ENCODE results near the gene NFIB. TPM values are rescaled to one million over a fixed set of nuclear protein-coding genes. Genes with fewer than 3 reads are reported as not detected.

The NFIB gene
- total and polyA plus RNA-seq, 2 experiments from 2014 or later = 5.3 to 6.0 TPM

DNA sequence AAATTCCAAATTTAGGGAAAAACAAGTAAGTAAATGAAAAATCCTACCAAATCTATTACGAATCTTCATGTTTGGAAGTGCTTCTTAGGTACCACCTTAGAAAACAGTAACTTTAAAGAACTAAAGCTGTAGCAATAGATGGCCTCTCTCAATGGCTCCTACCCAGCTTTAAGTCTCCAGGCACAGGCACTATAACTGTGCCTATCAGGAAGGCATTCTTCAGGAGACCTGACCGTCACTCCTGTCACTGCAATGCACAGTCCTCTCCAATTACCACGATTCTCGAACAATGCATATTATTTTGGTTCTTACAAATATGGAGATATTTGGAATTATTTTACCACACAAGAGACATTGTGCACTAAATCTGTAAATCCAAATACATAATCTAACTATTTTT lies 12.9 kb downstream of the NFIB start:
- H3K79me2 ChIP-seq (ENCODE audit: insufficient read depth) = no peaks in the 10 kb centered on the region
- in situ Hi-C loops (cut with MboI) = no loop called here

DNA sequence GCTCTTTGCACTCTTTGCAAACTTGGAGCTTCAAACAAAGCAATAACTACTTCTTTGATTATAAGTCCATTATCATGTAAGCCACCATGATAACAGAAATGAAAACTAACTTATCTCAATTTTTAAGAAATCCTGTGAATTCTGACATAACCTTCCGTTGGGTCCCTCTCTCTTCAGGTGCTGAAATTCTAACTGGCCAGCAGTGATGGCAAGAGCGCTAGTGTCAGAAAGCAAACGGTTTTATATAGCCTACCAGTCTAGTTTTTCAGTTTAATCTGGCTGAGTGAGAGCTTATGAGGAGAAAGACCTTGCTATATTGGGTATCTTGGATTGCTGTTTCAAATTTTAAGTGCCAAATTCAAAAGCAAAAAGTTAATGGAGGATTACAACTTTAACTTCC lies 13.4 kb downstream of the NFIB start:
- Histone ChIP-seq H2AFZ (no peak overlapping the region), H3K9me3 (ENCODE audit: low read depth) (no peaks in the 10 kb centered on the region), H3K9ac (no peak overlapping the region), H3K27ac (no peak overlapping the region), H4K20me1 (ENCODE audit: insufficient read depth) (no peaks in the 10 kb centered on the region), H3F3A (ENCODE audit: insufficient read depth) (no peaks in the 10 kb centered on the region), H3K9me2 (ENCODE audit: insufficient read depth) (no peaks in the 10 kb centered on the region), H3K4me2 (ENCODE audit: unreplicated experiment) (no peak overlapping the region), H3K4me1 (ENCODE audit: insufficient read depth) (no peaks in the 10 kb centered on the region), H3K36me3 (ENCODE audit: low read depth) (no peaks in the 10 kb centered on the region), H3K79me2 (ENCODE audit: insufficient read depth) (no peaks in the 10 kb centered on the region), H3K27me3 (replicated peaks; ENCODE audit: insufficient read depth) (no peaks in the 10 kb centered on the region), H3K4me3 (no peak overlapping the region)
- in situ Hi-C loops (cut with MboI) = no loop called here
- DNase-seq = no peak
- WGBS, 2 experiments (ENCODE audit: low coverage in 1 of 2, low lambda C conversion rate in 2 of 2, missing lambda C conversion rate in 2 of 2) = 94 to 98% methylated on average over 3 of the region's 3 CpGs
- TF ChIP-seq EZH2phosphoT487 (IDR thresholded peaks at IDR 0.05; ENCODE audit: insufficient read depth, low read depth) = no peak
- no peak for TF ChIP-seq EZH2 (IDR thresholded peaks at IDR 0.05; ENCODE audit: insufficient read depth, poor library complexity, severe bottlenecking)

More for the DNA sequence above, 12.9 kb downstream of the NFIB start:
- TF ChIP-seq EZH2 (IDR thresholded peaks at IDR 0.05; ENCODE audit: insufficient read depth, poor library complexity, severe bottlenecking) (no peak), EZH2phosphoT487 (IDR thresholded peaks at IDR 0.05; ENCODE audit: insufficient read depth, low read depth) (no peak)
- no peaks in the 10 kb centered on the region for H3K9me2 ChIP-seq (ENCODE audit: insufficient read depth)
- no peaks in the 10 kb centered on the region for H3K36me3 ChIP-seq (ENCODE audit: low read depth)
- H3K9me3 ChIP-seq (ENCODE audit: low read depth) = no peaks in the 10 kb centered on the region
- H4K20me1 ChIP-seq (ENCODE audit: insufficient read depth) = no peaks in the 10 kb centered on the region
- H3F3A ChIP-seq (ENCODE audit: insufficient read depth) = no peaks in the 10 kb centered on the region
- H2AFZ ChIP-seq = no peak overlapping the region
- H3K27me3 ChIP-seq (replicated peaks; ENCODE audit: insufficient read depth) = no peaks in the 10 kb centered on the region
- no peak for DNase-seq
- no peak overlapping the region for H3K27ac ChIP-seq
- H3K4me1 ChIP-seq (ENCODE audit: insufficient read depth) = no peaks in the 10 kb centered on the region
- H3K4me2 ChIP-seq (ENCODE audit: unreplicated experiment) = no peak overlapping the region
- no peak overlapping the region for H3K4me3 ChIP-seq
- no peak overlapping the region for H3K9ac ChIP-seq
- 97 to 99% methylated on average over 4 of the region's 4 CpGs for WGBS, 2 experiments (ENCODE audit: low coverage in 1 of 2, low lambda C conversion rate in 2 of 2, missing lambda C conversion rate in 2 of 2)

DNA sequence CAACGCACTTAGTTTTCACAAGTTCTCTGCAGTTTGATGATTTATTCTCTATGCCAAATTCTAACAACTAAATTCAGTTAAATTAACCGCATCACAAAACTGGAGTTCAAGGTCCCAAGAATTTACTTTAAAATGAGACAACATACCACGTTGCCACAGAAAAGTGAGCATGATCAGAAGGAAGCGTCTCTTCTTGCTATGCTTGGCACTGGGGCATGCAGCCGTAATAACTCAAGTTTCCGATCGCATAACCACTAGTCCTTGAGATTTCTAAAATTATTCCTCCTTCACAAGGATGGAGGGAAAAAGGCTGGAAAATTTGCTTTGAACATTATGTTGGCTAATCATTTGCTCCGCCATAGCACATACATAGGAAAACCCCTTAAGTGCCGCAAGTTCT lies 13.9 kb downstream of the NFIB start:
- no peak for DNase-seq
- Histone ChIP-seq H2AFZ (no peak overlapping the region), H4K20me1 (ENCODE audit: insufficient read depth) (no peaks in the 10 kb centered on the region), H3K4me1 (ENCODE audit: insufficient read depth) (no peaks in the 10 kb centered on the region), H3K4me2 (ENCODE audit: unreplicated experiment) (no peak overlapping the region), H3K36me3 (ENCODE audit: low read depth) (no peaks in the 10 kb centered on the region), H3F3A (ENCODE audit: insufficient read depth) (no peaks in the 10 kb centered on the region), H3K27me3 (replicated peaks; ENCODE audit: insufficient read depth) (no peaks in the 10 kb centered on the region), H3K79me2 (ENCODE audit: insufficient read depth) (no peaks in the 10 kb centered on the region), H3K27ac (no peak overlapping the region), H3K9me3 (ENCODE audit: low read depth) (no peaks in the 10 kb centered on the region), H3K9me2 (ENCODE audit: insufficient read depth) (no peaks in the 10 kb centered on the region), H3K4me3 (no peak overlapping the region), H3K9ac (no peak overlapping the region)
- TF ChIP-seq EZH2 (IDR thresholded peaks at IDR 0.05; ENCODE audit: insufficient read depth, poor library complexity, severe bottlenecking) (no peak), EZH2phosphoT487 (IDR thresholded peaks at IDR 0.05; ENCODE audit: insufficient read depth, low read depth) (no peak)
- WGBS, 2 experiments (ENCODE audit: low coverage in 1 of 2, low lambda C conversion rate in 2 of 2, missing lambda C conversion rate in 2 of 2) = 97 to 99% methylated on average over 9 of the region's 9 CpGs
- in situ Hi-C loops (cut with MboI) = no loop called here

DNA sequence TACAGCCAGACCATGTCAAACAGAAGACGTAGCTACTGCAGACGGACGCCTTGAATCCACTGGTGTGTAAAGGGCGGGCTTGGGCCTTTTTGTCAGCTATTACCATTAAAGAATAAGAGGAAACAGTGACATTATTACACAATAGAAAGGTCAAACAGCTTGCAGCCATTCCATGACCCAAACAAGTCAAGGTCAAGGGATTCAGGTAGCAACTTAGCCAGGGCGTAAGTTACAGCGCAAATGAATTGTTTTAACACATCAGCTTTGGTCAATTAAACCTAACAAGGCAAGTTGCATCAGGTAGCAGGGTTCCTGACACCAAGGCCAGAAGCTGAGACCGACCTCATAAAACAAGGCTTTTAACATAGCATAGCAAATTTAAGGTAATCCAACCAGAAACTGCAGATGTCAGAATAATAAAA lies 15.3 kb downstream of the NFIB start:
- H3K4me3 ChIP-seq = no peak overlapping the region
- H2AFZ ChIP-seq = no peak overlapping the region
- WGBS, 2 experiments (ENCODE audit: low coverage in 1 of 2, low lambda C conversion rate in 2 of 2, missing lambda C conversion rate in 2 of 2) = 68 to 69% methylated on average over 7 of the region's 7 CpGs
- no peaks in the 10 kb centered on the region for H4K20me1 ChIP-seq (ENCODE audit: insufficient read depth)
- H3K4me2 ChIP-seq (ENCODE audit: unreplicated experiment) = no peak overlapping the region
- in situ Hi-C loops (cut with MboI) = no loop called here
- no peak overlapping the region for H3K27ac ChIP-seq
- H3F3A ChIP-seq (ENCODE audit: insufficient read depth) = no peaks in the 10 kb centered on the region
- no peaks in the 10 kb centered on the region for H3K79me2 ChIP-seq (ENCODE audit: insufficient read depth)
- no peaks in the 10 kb centered on the region for H3K36me3 ChIP-seq (ENCODE audit: low read depth)
- DNase-seq = no peak
- H3K4me1 ChIP-seq (ENCODE audit: insufficient read depth) = 0 out of 2 replicates have a peak, but pooled peaks cover 4% of the 10 kb centered on the region
- H3K9ac ChIP-seq = no peak overlapping the region
- H3K9me2 ChIP-seq (ENCODE audit: insufficient read depth) = no peaks in the 10 kb centered on the region
- H3K9me3 ChIP-seq (ENCODE audit: low read depth) = no peaks in the 10 kb centered on the region
- TF ChIP-seq EZH2 (IDR thresholded peaks at IDR 0.05; ENCODE audit: insufficient read depth, poor library complexity, severe bottlenecking) (no peak), EZH2phosphoT487 (IDR thresholded peaks at IDR 0.05; ENCODE audit: insufficient read depth, low read depth) (no peak)
- no peaks in the 10 kb centered on the region for H3K27me3 ChIP-seq (replicated peaks; ENCODE audit: insufficient read depth)

All from GM23248 (cell line).